Epidermal melanocyte (primary cell): ENCODE data around the gene NEIL3.

ENCODE experiments used
- DNase-seq: peaks from one replicate; pipeline ENCODE4 v3.0.0; 2011; ENCODE audit warnings: low spot score; ENCODE audit not compliant: insufficient read length

The NEIL3 gene

DNA sequence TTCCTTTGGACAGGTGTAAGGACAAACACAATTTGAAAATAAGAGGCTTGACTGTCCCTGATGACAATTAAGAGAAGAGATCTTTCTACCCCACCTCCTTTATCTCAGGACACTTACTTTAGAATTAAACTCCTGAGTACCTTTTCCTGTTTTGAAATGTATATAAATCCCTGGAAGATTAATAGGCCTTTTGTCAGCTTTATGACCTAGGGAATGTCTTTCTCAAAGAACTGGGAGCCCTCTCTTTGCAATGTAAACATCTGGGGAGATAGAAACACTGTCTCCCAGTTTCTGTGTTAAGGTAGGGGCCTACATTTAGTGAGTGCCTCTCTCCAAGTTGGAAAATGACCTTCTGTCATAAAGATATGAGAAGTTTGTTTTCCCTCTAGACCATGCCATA, 100.9 kb downstream of the NEIL3 start:
- DNase-seq: no peak

DNA sequence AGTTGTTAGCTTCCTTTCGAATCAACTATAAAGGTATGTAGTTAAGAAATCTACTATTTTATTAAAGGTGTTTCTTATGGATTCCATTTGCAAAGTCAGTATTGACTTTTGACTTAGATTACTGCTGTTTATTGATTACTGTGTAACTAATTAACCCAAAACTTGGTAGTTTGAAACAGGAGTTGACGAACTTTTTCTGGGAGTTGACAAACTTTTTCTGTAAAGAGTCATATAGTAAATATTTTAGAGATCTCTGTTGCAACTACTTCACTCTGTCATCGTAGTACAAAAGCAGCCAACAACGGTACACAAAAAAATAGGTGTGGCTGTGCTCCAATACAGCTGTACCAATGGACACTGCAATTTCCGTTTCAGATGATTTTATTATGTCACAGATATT, 102.3 kb downstream of the NEIL3 start:
- DNase-seq: no peak
